Measurements from ENCODE around the gene RTN4R.
"Not testable (repeated sequence)": the region's sequence is repeated elsewhere in the genome, so short reads cannot be mapped to it uniquely, and the experiment has no call there.

Gene RTN4R

DNA sequence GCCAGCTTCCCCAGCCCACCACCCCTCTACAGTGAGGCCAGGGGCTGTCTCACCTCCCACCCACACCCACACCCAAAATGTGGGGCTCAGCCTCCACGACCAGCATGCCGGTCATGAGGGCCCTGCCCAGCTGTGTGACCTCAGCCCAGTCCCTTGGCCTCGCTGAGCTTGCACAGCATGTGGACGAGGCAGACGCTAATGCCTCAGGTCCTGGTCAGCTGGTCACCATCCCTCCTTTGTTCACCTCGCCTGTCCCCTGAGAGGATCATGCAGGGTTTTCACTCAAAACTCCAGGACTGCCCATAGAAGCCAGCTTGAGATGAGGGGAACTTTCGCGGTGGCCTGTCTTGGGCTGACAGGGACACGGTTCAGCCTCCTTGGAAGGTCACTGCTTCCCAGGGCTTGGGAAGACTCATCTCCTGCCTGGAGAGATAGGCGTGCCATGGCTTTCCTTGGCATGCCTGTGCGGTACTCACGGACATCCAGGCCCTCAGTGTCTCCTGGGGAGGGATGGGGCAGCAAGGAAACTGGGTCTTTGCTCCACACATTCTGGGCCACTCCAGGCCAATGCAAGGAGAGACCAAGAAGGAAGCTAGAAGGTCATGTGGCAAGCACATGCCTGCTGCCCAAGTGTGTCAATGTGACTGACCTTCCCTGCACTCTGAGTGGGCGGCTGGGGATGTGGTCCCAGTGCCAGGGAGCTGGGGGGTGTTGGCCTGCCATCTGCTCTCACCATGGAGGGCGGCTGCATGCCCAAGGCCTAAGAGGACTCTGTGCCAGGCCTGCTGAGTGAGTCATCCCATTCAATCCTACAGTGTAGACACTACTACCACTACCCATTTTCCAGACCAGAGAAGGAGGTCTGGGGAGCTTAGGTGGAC, 3.2 kb upstream of the RTN4R start:
- DNase-seq (ENCODE audit: low read depth): no peak

DNA sequence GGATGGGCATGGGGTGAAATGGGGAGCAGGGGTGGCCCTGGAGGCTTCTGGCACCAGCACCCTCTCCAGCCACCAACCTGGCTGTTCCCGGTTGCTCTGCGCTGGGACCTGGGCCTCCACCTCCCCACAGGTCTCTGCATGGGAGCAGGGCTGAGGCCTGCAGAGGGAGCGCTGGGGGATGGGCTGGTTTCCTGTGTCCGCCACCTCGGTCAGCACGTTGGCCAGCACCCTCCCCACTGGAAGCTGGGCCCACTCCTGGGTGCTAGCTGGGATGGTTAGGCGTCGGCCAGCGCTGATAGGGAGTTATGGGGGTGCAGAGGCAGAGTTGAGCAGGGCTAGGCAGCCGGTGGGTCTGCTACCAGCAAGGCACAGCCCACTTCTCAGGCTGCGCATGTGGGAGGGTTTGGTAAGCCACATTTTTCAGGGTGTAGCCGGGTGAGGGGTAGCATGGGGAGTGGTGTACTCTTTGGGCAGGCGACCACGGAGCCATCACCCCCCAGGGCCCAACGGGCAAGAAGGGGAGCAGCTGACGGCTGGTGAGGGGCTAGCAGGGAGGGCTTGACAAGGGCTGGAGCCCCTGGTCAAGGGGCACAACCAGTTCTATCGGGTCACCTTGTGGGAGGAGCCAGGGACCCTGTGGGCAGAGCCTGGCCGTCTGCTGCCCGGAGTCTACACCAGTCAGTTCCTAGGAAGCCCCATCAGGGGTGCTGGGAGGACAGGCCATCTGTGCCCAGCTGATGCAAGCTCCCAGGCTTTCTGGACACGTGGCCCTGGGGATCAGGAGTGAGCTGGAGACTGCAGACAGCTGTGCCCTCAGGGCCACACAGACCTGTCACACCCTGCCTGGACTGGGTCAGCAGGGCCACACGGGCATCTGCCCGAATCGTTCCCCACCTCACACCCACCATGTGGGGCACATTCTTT, 2.3 kb upstream of the RTN4R start:
- DNase-seq (ENCODE audit: low read depth): not testable (repeated sequence)

DNA sequence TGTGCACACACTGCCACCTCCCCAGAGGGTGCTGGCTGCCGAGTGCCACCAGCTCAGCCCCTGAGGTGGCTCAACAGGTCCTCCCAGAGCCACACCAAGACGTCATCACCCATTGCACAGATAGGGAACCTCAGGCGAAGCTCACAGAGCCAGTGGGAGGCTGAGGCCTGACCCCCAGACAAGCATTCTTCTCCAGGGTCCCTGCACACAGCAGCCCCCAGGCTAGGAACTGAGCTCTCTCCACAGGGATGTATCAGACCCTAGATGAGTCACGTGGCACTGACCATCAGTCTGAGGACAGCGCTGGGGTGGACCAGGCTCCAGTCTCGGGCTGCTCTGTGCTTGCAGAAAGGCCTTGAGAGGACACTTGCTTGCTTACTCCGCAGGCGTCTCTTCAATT, 1.6 kb upstream of the RTN4R start:
- not testable (repeated sequence) for DNase-seq (ENCODE audit: low read depth)

DNA sequence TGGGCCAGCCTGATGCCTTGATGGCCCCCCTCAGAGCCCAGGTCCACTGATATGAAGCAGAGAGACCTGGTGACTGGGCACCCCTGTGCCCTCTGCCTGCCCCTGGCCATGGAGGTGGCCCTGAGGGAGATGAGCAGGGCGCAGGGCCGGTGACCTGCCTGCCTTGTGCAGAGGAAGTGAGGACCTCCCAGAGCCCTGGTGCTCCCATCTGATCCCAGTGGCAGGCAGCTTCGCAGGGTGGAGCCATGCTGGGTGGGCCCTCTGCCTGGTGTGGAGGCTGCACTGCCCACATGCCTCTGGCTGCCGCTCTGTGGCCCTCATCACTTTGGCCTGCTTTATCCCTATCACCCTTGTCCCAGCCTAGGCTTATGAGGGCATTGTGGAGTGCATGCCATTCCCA, 1.1 kb upstream of the RTN4R start:
- not testable (repeated sequence) for DNase-seq (ENCODE audit: low read depth)

DNA sequence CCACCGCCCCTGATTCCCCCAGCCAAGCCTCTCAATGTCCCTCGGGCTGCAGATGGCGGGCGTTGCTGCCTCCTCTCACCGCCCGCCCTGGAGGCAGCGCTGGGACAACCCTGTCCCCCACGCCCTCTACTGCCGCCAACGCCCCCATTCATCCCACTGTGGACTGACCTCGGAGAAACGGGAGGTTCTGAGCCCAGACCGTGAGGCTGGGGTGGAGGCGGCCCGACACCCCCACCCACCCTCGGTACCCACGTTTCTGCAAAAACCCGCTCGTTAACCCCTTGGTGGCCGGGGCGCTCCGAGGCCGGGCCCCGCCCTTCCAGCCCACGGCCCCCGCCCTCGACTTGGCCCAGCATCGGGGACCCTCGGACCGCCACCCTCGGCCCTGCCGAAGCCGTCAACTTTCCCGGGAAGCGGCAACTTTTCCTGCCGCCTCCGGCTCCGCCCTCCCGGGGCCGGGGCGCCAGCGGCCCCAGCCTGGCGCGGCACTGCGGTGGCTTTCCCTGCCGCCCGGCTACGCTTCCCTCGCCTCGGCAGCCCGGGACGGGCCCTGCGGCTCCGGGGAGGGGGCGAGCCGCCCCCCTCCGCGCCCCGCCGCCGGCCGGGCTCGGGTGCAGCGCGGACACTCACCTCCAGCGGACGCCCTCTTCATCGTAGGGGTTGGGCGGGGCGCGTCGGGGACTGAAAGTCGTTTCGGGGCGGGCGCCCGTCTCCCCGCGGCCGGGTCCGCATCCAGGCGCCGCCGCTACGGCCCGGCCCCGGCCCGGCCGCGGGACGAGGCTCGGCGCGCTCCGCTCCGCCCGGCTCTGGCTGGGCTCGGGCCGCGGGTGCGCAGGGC, 458 bp downstream of the RTN4R start:
- DNase-seq (ENCODE audit: low read depth): no peak

DNA sequence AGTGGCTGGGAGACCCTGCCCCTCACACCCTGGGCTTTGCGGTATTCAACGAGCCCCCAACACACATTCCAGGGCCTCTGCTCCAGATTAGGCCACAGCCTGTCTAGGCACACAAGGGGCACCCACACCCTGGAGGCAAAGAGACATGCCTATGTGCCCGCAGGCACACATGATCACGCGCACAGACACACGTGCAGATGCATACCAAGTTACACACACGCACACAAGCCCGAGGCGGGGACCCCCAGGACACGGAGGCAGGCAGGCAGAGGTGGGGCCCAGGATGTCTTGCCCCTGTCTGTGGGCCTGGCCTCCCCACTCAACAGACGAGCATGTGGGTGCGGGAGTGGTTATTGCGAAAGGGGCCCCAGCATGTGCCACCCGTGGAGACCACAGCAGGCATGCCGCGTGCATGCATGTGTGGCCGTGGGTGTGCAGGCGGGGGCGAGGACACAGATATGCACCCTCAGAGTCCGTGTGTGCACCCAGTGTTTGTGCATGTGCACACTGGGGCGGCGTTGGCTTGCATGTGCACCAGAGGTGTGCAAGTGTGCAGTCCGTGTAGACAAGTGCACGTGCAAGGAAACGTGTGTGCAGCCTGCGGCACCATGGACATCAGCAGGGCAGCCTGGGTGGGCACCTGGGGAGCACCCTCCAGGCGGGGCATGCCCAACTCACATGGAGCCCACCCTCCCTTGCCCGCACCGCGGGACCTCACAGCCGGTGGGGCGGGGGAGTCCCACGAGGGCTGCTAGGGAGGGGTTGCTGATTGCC, 1.3 kb downstream of the RTN4R start:
- not testable (repeated sequence) for DNase-seq (ENCODE audit: low read depth)

DNA sequence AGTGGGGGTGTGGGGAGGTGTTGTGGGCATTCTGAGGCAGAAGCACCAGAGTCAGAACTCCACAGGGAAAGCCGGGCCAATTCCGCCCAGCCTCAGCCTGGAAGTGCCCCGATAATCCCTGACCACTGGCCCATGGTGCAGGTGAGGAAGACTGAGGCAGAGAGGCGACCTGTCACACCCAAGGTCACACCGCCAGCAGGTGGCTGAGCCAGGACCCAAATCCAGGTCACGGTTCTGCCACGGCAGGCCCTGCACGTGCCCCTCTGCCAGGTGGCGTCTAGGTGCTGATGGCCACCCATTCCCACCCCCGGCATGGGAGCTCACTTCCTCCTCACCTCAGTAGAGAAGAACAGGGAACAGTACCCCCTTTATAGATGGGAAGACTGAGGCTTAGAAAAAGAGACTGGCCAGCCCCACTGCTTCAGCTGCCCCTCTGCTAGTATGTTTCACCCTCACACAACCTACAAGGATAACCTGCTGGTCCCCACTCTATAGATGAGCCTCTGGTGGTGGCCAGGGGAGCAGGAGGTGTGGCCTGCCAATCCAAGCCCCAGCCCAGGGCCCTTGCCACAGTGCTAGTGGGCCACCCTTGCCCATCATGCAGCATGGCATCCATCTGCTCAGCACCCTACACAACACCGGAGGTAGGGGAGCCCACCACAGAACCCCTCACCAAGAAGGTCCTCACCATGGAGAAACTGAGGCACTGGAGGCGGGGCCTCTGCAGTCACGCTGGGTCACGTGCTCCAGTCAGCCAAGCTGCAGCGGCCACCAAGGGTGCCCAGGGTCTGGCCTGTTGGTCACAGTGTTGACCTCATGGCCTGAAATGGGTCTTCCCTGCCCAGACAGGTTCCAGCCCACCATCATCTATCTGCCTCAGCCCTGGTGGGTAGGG, 2.1 kb downstream of the RTN4R start:
- not testable (repeated sequence) for DNase-seq (ENCODE audit: low read depth)

DNA sequence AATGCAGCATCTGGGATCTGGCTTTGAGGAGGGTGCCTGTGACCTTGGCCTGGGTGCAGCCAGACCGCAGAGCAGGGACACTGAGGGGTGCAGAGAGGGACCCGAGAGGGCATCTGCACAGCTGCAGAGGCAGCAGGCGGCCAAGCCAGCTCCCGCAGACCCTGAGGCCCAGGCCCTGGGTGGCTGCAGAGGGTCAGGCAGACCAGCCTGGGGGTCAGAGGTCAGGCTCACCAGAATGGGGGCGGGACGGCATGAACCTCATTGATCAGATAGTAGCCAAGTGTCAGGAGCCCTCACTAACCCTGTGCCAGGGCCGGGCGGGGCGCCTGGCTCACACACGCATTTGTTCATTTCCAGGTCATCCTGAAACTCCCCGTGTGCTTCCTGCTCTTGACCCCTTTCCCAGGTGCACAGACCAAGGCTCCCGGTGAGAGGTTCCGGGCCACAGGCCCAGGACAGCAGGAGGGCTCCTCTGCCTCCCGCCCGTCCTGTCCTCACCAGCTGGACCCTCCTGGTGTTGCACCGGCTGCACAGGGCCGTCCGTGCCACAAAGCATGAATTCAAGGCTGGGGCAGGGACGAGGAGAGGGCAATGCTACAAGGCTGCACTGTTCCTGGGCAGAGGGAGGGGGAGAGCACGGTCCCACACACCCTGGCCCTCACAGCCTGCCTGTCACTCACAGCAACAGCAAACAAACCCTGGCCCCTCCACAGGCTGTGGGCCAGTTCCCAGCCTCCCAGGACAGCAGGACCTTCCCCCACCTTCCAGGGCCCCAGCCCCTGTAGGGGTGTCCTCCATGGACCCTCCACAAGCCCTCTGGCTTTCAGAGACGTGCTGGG, 3.3 kb downstream of the RTN4R start:
- no peak for DNase-seq (ENCODE audit: low read depth)

DNA sequence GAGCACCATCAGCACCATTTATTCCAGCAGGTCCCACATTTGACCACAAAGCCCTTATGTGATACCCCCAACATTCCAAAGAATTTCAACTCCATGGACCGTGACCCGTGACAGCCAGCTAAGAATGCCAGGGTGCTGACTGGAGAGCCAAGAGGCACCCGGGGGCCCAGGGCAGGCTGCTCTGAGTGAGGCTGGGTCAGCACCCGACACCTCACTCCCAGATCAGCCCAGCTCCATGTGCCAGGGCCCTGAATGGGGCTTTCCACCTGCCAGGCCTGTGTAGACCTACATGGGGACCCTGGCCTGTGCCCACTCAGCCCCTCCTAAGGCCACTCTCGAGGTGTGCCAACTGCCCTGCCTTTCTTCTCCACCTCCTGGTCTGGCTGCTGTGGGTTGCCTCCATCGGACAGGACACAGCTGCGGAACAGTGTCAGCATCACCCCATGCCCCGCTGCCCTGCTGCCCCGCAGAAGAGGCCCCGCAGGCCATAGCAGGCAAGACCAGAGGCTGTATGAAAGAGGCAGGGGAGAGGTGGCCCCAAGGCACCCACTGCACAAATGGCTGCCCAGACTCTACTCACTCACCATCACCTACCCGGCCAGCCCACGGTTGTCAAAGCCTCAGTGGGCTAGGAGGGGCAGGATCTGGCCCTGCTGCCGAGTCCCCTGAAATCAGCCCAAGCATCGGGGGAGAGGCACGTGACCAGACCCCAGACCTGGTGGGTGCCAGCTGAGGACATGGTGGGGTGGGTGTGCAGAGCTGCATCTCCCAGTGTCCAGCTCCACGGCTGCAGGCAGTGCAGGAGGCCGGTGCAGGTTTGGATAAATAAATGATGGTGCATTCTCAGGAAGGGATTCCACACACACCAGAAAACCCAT, 4.5 kb downstream of the RTN4R start:
- DNase-seq (ENCODE audit: low read depth): not testable (repeated sequence)

DNA sequence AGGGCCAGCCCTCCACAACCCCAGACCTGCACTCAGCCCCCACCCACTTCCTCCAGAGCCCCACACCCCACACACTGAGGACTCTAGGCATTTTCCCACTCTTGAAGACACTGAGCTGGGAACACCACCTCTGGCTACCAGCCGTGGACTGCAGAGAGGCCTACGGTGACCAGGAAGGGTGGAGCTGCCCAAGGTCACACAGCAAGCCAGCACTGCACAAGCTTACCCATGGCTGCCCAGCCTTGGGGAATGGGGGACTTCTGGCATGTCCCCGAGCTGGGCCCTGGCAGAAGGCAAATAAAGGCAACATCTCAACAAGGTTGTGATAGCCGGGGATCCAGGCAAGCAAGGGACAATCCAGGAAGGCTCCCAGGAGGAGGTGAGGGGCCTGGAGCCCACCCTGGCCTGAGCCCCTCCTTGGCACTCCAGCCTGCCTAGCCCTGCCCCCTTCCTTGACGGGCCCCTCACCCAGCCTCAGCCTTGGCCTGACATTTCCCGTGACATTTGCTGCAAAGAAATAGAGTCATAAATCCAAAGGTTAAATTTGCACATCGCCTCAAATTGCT, 5.5 kb downstream of the RTN4R start:
- no peak for DNase-seq (ENCODE audit: low read depth)

DNA sequence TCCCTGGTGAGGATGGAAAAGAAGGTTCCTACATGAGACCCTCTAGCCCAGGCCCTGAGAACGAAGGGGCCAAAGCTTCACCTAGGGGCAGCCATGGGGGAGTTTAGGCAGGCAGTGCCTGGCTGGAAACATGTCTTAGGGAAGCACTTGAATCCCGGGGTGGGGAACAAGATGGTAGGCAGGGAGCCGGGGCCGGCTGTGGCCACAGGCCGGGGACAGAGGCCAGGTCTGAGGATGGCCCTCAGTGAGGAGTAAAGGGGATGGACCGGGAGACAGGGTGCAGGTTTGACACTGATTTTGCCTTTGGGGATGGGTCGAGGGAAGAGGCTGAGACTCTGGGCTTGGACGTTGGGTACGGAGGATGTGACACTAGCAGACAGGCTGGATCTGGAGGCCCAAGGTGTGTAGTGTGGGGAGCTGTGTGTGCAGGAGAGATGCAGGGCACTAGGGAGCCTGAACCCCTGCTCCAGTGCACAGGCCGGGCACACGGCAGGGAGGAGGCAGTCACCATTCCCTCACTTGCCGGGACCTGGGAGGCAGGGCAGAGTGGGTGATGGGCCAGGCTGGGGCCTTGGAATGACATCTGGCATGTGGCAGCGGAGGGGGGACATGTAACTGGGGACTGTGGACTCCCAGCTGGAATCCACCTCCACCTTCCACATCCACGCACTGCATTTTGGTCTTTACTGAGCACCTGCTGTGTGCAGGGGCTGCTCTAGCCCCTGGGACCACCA, 6.1 kb downstream of the RTN4R start:
- DNase-seq (ENCODE audit: low read depth): no peak

DNA sequence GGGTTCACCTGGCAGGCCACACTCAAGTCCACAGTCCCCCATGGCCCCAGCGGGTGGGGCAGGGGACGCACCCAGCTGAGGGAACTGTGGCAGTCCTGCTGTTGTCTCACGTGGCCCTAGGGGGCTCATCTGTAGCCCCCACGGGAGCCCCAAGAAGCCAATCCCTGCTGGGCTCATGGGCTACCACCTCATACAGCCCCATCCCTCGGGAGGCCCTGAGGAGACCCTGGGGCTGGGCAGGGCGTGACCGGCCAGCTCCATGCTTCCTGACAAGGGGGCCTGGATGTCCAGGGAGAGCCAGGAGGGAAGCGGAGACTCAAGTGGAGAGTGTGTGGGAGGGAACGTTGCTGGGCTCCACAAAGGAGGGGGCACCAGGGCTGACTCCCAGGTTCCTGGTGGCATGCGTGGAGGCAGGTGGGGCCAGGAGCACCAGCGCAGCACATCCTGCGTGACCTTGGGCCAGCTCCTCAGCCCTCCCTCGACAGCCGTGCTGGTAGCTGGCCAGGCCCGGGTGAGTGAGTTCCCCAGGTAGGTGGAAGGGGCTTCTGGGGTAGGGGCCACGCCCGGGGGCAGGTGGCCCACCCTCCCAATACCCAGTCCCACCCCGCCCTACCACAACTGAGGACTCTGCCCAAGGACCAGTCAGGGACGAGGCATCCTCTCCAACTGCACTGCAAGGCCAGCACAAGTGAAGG, 7.9 kb downstream of the RTN4R start:
- no peak for DNase-seq (ENCODE audit: low read depth)

DNA sequence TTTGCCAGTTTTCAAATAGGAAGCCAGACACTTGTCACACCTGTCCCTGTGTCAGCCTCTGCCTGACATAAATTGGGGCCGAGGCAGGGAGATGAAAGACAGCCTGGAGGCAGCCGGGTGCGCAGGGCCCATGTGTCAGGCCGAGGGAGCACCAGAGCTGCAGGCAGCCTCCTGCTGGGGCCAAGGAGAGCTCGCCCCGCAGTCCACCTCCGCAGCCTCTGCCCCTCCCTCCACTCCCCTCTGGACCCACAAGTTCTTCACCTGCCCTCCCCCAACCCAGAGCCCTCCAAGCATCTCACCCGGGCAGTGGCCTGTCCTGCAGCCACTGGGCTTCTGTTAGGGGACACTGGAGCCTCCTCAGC, 8.8 kb downstream of the RTN4R start:
- DNase-seq (ENCODE audit: low read depth): no peak

DNA sequence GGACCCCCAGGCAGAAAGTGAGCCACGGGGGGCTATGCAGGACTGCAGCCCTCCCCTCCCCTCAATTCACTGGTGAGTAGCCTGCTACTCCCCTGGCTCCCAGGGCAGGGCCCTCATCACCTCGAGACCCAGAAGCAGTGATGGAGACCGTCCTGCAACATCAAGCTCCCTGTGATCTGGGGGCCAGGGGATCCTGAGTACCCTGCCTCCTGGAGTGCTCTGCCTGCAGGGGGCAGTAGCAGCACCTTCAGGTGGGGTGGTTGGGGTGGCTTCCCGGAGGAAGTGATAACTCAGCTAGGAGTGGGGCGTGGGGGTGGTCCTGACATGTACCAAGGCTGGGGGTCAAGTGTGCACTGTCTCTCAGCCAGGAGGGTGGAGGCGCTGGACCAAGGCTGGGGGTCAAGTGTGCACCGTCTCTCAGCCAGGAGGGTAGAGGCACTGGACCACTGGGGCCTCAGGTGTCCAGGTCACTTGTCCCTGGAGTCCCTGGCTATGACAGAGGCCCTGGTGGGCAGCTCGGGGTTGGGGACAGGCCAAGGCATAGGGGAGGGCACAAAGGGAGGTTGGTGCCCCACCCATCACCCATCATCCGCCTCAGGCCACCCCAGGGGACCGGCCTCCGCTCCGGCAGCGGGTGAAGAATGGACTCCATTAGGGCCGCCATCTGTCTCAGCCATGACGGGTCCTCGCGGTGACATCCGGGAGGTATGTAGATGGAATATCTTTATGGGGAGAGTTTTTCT, 9.4 kb downstream of the RTN4R start:
- DNase-seq (ENCODE audit: low read depth): no peak

DNA sequence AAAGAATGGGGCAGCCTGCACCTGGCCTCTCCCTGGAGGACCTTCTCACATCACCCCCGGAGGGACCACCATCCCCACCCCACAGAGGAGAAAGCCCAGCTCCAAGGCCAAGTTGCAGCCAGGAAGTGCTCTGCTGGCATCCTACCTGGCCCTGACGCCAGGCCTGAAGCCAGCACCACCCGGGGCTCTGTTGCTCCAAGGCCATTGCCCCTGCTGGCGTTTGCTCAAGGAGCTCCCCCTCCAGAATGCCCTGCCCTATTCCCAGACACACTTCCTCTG, 10.2 kb downstream of the RTN4R start:
- no peak for DNase-seq (ENCODE audit: low read depth)
